ENCODE results near the gene ITGA11.

ITGA11 gene

GRCh38 chr15:68353421-68354135 is 78.4 kb downstream of the ITGA11 start:
- DNase-seq (ENCODE audit: low spot score): no peak

- peak; percentile 88 for DNase-seq (ENCODE audit: low spot score)
These were observed 79.4 kb downstream of the ITGA11 start for GRCh38 chr15:68352401-68353062.

GRCh38 chr15:68349151-68349550 is 82.8 kb downstream of the ITGA11 start:
- no peak for DNase-seq (ENCODE audit: low spot score)

GRCh38 chr15:68348606-68349005 is 83.4 kb downstream of the ITGA11 start:
- DNase-seq (ENCODE audit: low spot score): no peak

- no peak for DNase-seq (ENCODE audit: low spot score)
These were observed 83.9 kb downstream of the ITGA11 start for GRCh38 chr15:68348081-68348480.

GRCh38 chr15:68347392-68347791 is 84.6 kb downstream of the ITGA11 start:
- no peak for DNase-seq (ENCODE audit: low spot score)

GRCh38 chr15:68346979-68347378 is 85.0 kb downstream of the ITGA11 start:
- no peak for DNase-seq (ENCODE audit: low spot score)

- DNase-seq (ENCODE audit: low spot score): no peak
These were observed 86.5 kb downstream of the ITGA11 start for GRCh38 chr15:68345481-68345880.

GRCh38 chr15:68344600-68344999 is 87.4 kb downstream of the ITGA11 start:
- no peak for DNase-seq (ENCODE audit: low spot score)

GRCh38 chr15:68343579-68344225 is 88.3 kb downstream of the ITGA11 start:
- no peak for DNase-seq (ENCODE audit: low spot score)

- DNase-seq (ENCODE audit: low spot score): no peak
These were observed 89.9 kb downstream of the ITGA11 start for GRCh38 chr15:68341760-68342725.

- DNase-seq (ENCODE audit: low spot score): no peak
These were observed 91.0 kb downstream of the ITGA11 start for GRCh38 chr15:68340726-68341671.

- DNase-seq (ENCODE audit: low spot score): no peak
These were observed 92.5 kb downstream of the ITGA11 start for GRCh38 chr15:68339481-68339880.

- no peak for DNase-seq (ENCODE audit: low spot score)
These were observed 94.1 kb downstream of the ITGA11 start for GRCh38 chr15:68337826-68338225.

- DNase-seq (ENCODE audit: low spot score): no peak
These were observed 95.4 kb downstream of the ITGA11 start for GRCh38 chr15:68336516-68336915.

- DNase-seq (ENCODE audit: low spot score): no peak
These were observed 96.3 kb downstream of the ITGA11 start for GRCh38 chr15:68335655-68336054.

GRCh38 chr15:68335251-68335650 is 96.7 kb downstream of the ITGA11 start:
- DNase-seq (ENCODE audit: low spot score): peak; percentile 58

GRCh38 chr15:68334661-68335124 is 97.3 kb downstream of the ITGA11 start:
- DNase-seq (ENCODE audit: low spot score): peak; percentile 86

- DNase-seq (ENCODE audit: low spot score): peak; percentile 48
These were observed 98.0 kb downstream of the ITGA11 start for GRCh38 chr15:68333775-68334470.

- no peak for DNase-seq (ENCODE audit: low spot score)
These were observed 99.7 kb downstream of the ITGA11 start for GRCh38 chr15:68332266-68332665.
